Vagina (tissue), 2 donors: ENCODE data around the gene DNAI7. TPM values are rescaled to one million over a fixed set of nuclear protein-coding genes. Genes with fewer than 3 reads are reported as not detected.

Source experiments
- DNase-seq, 2 donors: peaks; one replicate each; pipeline ENCODE4 v3.0.0-alpha.2; 2017; ENCODE audit errors: extremely low spot score in 2 of 2
- H3K27ac ChIP-seq: fragments of 200-600 bp; sonication (generic); one replicate; pipeline ENCODE4 v1.5.1; 2019
- H3K27me3 ChIP-seq: fragments of 200-600 bp; sonication (generic); one replicate; pipeline ENCODE4 v1.5.1; 2019
- H3K36me3 ChIP-seq, 2 donors: fragments of 200-600 bp; sonication (generic); one replicate each; pipeline ENCODE4 v1.5.1; 2017 to 2019
- H3K4me1 ChIP-seq: fragments of 200-600 bp; sonication (generic); one replicate; pipeline ENCODE4 v1.5.1; 2019
- H3K4me3 ChIP-seq, 2 donors: fragments of 200-600 bp; sonication (generic); 1 replicate in 1 of 2; 2 replicates in 1 of 2; pipeline ENCODE4 v1.5.1; 2016 to 2019
- H3K9me3 ChIP-seq: fragments of 200-600 bp; sonication (generic); one replicate; pipeline ENCODE4 v1.5.1; 2019
- CTCF ChIP-seq, 3 experiments: fragments of 450-650 bp in 2 of 3; fragments of 200-600 bp in 1 of 3; sonication (generic) in 1 of 3; IDR thresholded peaks; one replicate each; pipeline ENCODE4 v1.5.1; 2017 to 2019; ENCODE audit warnings: antibody characterized with exemption in 3 of 3, mild to moderate bottlenecking in 2 of 3, moderate library complexity in 2 of 3
- POLR2A ChIP-seq, 2 donors: fragments of 450-650 bp; IDR thresholded peaks; one replicate each; pipeline ENCODE4 v1.6.1; 2017; ENCODE audit warnings: antibody characterized with exemption in 2 of 2, mild to moderate bottlenecking in 2 of 2, moderate library complexity in 2 of 2
- POLR2AphosphoS5 ChIP-seq, 2 donors: sonication (generic); formaldehyde crosslinking; IDR thresholded peaks; one replicate each; pipeline ENCODE4 v1.9.0; 2017; ENCODE audit warnings: antibody characterized with exemption in 2 of 2, mild to moderate bottlenecking in 2 of 2, low read depth in 1 of 2; ENCODE audit not compliant: insufficient read depth in 1 of 2
- intact Hi-C: fragments of 100-400 bp; cut with DNase I; formaldehyde crosslinking; loops from one replicate; pipeline ENCODE4 v1.15.1; 2023
- total RNA-seq: library from RNA; depleted of rRNA; stranded (reverse); fragments of >200 nt; gene quantifications from one replicate; pipeline ENCODE4 v1.2.3, GENCODE V29; 2016

Gene DNAI7
- total RNA-seq, 1 donor from 2014 or later: 3.4 TPM

GRCh38 chr12:25207411-25207810, 12.5 kb upstream of the DNAI7 start:
- Histone ChIP-seq H3K27me3 (no peaks in the 10 kb centered on the region), H3K4me3 (no peak overlapping the region), H3K4me1 (no peaks in the 10 kb centered on the region), H3K27ac (no peak overlapping the region), H3K36me3 (no peaks in the 10 kb centered on the region), H3K9me3 (no peaks in the 10 kb centered on the region)
- no peak for TF ChIP-seq CTCF (IDR thresholded peaks at IDR 0.05)
- TF ChIP-seq POLR2A (IDR thresholded peaks at IDR 0.05): no peak
- no peak for TF ChIP-seq POLR2AphosphoS5 (IDR thresholded peaks at IDR 0.05; ENCODE audit: insufficient read depth in 1 of 2, low read depth in 1 of 2)
- intact Hi-C loops: no loop called here
- no peak for DNase-seq

- Histone ChIP-seq H3K36me3 (peaks cover 0 to 6% of the 10 kb centered on the region in 2 donors), H3K4me1 (no peaks in the 10 kb centered on the region), H3K9me3 (no peaks in the 10 kb centered on the region), H3K4me3 (no peak overlapping the region), H3K27ac (no peak overlapping the region), H3K27me3 (no peaks in the 10 kb centered on the region)
- intact Hi-C loops: no loop called here
- no peak for TF ChIP-seq CTCF (IDR thresholded peaks at IDR 0.05)
- no peak for DNase-seq
Observed at GRCh38 chr12:25202137-25202536, 7.2 kb upstream of the DNAI7 start.

GRCh38 chr12:25200703-25201102, 5.7 kb upstream of the DNAI7 start:
- Histone ChIP-seq H3K4me1 (peaks cover 12% of the 10 kb centered on the region), H3K27ac (no peak overlapping the region), H3K27me3 (no peaks in the 10 kb centered on the region), H3K36me3 (peaks cover 0 to 6% of the 10 kb centered on the region in 2 donors), H3K4me3 (no peak overlapping the region), H3K9me3 (no peaks in the 10 kb centered on the region)
- DNase-seq: no peak
- intact Hi-C loops: no loop called here
- TF ChIP-seq POLR2AphosphoS5 (IDR thresholded peaks at IDR 0.05; ENCODE audit: insufficient read depth in 1 of 2, low read depth in 1 of 2) (no peak), CTCF (IDR thresholded peaks at IDR 0.05) (no peak), POLR2A (IDR thresholded peaks at IDR 0.05) (no peak)

GRCh38 chr12:25197608-25198007, 2.6 kb upstream of the DNAI7 start:
- Histone ChIP-seq H3K4me1 (peaks cover 19% of the 10 kb centered on the region), H3K36me3 (peaks cover 0 to 6% of the 10 kb centered on the region in 2 donors), H3K9me3 (no peaks in the 10 kb centered on the region), H3K27ac (no peak overlapping the region), H3K4me3 (no peak overlapping the region), H3K27me3 (no peaks in the 10 kb centered on the region)
- no peak for DNase-seq
- TF ChIP-seq POLR2AphosphoS5 (IDR thresholded peaks at IDR 0.05; ENCODE audit: insufficient read depth in 1 of 2, low read depth in 1 of 2): no peak
- TF ChIP-seq CTCF (IDR thresholded peaks at IDR 0.05): no peak
- no peak for TF ChIP-seq POLR2A (IDR thresholded peaks at IDR 0.05)
- intact Hi-C loops: no loop called here

- Histone ChIP-seq H3K36me3 (peaks cover 0 to 6% of the 10 kb centered on the region in 2 donors), H3K9me3 (no peaks in the 10 kb centered on the region), H3K4me3 (peak overlapping the region; percentile 67 to 79), H3K27ac (peak overlapping the region; percentile 91), H3K4me1 (peaks cover 19% of the 10 kb centered on the region), H3K27me3 (no peaks in the 10 kb centered on the region)
- no peak for TF ChIP-seq POLR2AphosphoS5 (IDR thresholded peaks at IDR 0.05; ENCODE audit: insufficient read depth in 1 of 2, low read depth in 1 of 2)
- no peak for TF ChIP-seq CTCF (IDR thresholded peaks at IDR 0.05)
- TF ChIP-seq POLR2A (IDR thresholded peaks at IDR 0.05): no peak
- no peak for DNase-seq
- intact Hi-C loops: no loop called here
Observed at GRCh38 chr12:25194722-25195055, 271 bp downstream of the DNAI7 start.
